GM21381 (cell line): ENCODE measurements around the gene FAM107B.

Source experiments
- ATAC-seq: cut with Tn5 transposase; IDR thresholded peaks from one replicate; pipeline ENCODE4 v1.9.1; 2021; ENCODE audit warnings: mild to moderate bottlenecking, moderate library complexity; ENCODE audit not compliant: unreplicated experiment

The FAM107B gene

DNA sequence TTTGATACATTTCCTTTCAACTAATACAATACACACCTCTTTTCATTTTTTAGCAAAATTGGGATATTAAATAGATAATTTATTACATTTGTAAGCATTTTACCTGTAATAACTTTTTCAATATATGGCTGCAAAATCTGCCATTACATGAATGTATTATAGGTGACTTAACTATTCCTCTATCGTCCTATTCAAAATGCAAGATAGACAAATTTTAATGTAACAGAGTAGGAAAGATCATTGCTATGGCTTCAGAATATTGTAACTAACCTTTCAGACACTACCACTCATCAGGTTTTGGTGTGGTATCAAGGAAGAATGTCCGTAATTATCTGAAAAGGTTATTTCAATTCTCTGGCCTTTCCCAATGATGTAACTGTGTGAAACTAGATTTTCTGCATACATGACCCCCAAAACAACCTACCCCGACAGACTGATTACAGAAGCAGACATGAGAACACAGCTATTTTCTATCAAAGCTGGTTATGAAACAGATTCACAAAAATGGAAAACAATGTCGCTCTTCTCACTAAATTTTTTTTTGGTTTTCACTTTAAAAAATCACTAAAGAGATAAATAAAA, 211.2 kb downstream of the FAM107B start:
- no peak for ATAC-seq

DNA sequence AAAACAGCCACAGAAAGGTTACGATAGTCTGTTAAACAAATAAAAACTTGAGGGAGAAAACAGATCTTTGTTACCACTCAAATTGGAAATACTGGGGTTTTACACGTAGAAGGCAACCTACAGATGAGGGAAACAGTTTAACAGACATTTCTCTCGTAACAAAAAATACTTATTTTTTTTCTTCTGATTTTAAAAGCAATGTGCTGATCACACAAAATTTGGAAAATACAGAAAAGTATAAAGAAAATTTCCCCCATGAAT, 211.7 kb downstream of the FAM107B start:
- no peak for ATAC-seq

DNA sequence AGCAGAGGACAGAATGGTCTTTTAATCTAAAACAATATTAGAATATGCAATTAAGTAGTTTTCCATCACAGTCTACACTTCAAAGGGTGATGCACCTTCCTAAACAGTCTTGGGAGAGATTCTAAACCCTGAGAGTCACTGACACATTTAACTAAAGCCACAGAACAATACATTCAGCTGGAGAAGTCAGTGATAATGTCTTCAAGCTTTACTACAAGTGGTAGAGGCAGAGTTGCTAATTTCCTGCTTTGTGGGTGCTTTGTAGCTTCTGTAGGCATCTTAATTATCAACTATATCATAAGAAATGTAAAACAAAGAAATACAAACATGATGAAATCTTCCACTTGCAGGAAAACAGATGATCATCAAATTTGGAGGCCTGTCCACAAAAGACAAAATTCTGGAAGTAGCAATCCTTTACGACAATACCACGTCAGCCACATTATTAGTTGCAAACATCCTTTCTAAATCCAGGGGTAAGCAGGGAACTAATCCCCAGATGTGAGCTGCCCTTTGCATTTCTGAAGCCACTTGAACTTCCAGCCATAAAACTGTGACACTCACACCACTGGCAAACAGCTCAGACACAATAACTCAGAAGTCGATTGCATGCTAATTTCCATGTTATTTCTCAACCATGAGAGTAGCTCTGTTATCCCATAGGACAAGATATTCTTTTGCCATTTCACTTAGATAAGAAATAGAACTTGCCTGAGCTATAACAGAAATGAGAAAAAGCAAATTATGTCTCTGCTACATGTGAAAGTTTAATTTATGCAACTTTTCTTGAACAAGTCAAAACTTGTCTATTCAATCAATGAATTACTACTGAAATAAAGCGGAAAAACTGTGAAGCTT, 212.2 kb downstream of the FAM107B start:
- ATAC-seq, result no peak

DNA sequence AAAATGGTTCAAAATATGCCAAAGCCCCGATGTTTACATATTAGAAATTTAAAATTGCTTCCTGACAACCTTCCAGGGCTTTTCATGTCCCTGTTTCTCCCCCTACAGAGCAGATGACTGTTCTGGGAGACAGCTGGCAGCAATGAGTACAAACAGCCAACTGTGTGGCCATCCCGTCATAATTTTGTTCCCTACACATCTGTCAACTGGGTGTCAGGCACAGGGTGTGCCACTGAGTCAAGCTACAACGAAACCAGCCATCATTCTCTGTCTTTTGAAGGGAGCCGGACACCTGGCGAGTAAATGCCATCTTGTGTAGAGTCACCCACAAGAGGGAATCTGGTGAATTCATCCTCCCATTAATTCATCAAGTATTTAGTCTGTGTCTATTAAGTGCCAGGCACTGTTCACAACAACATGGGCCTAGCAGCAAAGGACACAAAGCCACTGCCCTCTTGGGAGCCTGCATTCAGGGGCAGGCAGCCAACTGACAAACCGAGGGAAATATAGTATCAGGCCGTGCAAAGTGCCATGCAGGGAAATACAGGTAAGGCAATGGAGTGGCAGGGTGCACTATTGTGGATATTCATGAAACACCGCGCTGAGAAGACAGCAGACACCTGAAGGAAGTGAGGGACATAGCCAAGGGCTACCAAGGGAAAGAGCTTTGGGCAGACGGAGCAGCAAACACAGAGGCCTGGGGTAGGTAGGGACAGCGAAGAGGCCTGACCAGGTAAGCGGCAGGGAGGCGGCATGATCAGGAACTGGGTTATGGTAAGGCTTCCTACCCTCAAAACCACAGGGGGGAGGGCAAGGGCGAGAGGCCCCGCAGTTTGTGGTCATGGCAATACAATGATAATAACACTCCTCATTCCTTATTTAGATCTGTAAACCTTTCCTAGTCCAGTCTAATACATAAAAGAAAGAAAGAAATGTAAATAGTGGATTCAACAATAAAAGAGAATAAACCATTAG, 213.6 kb downstream of the FAM107B start:
- ATAC-seq, result no peak

DNA sequence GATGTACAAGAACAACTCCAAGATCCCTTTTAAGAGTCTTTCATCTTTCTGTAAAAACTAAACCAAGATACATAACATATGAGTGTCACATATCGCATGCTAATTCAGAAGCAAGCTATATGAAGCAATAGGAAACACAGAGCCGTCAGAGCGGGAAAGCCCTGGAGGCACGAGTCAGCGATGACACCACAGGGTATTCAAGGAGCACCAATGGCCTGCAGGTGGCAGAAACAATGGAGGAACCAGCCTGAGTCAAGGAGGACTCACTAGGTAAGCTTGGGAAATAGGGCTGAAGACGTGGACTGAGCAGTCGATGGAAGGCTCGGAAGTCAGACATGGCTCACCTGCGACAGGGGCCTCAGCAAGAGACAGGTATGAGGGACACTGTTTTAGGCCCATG, 214.4 kb downstream of the FAM107B start:
- no peak for ATAC-seq

DNA sequence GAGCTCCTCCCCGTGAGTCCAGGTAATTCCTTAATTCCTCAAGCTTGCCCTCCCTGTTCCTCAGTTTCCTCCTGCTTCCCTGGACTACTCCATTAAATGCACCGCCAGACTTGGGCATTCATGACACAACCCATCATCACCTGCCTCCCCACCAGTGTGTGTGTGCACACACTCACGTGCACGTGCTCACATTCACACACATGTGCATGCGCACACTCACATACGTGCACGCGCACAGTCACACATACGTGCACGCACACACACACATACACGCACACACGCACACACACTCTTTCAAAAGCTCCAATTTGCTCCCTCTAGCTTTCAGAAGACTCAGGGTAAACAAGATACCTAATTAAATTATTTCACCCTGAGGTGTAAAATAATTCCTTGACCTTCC, 216.7 kb downstream of the FAM107B start:
- no peak for ATAC-seq

DNA sequence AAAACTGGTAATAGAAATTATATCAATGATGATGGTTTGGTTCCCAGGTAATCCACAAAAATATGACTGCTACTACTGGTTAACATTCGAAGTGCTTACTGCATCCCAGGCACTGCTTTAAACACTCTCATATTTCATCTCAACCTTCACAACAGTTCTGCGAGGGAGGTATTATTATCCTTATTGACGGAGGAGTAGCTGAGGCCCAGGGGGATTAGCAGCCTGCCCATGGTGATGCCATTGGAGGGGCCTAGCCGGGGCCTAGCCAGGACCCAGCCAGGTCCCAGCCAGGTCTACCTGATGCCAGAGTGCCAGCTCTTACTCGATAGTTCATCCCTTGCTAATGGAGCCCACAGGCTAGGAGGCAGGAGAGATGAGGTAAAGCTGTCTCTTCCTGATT, 217.1 kb downstream of the FAM107B start:
- ATAC-seq, result no peak

GRCh38 chr10:14556285-14556956, 218.3 kb downstream of the FAM107B start:
- peak; percentile 60 for ATAC-seq

GRCh38 chr10:14555807-14556206, 218.9 kb downstream of the FAM107B start:
- no peak for ATAC-seq

DNA sequence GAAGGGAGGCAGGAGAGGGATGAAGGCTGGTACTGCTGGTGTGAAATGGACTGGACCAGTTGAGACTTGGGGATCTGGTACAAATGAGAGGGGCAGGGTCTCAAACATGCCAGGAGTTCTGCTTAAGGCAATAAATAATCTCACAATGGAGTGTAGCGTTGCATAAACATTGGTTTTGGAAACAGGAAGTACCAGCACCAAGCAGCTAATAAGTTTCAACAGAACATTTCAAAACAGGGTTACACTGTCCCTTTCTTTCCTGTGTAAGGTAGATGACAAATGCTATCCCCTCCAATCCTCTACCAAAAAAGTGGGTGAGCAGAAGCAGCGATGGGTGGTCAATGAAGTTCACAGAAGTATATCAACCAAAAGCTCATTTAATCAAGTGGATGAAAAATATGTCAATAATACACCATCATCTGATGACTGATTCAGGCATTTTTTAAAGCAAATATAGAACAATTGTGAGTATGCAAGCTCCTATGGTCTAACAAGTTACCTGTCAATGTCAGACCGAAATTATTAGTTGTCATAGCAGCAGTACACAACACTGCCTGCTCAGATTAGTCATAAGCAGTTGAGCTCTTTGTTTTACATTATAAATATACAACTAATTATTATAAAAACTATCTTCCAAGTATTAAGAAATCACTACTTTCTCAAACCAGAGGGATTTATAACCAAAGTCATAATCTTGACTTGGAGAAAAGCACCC, 220.0 kb downstream of the FAM107B start:
- peak; percentile 44 for ATAC-seq

GRCh38 chr10:14554091-14554490, 220.6 kb downstream of the FAM107B start:
- no peak for ATAC-seq

GRCh38 chr10:14553448-14553847, 221.2 kb downstream of the FAM107B start:
- ATAC-seq, result no peak

DNA sequence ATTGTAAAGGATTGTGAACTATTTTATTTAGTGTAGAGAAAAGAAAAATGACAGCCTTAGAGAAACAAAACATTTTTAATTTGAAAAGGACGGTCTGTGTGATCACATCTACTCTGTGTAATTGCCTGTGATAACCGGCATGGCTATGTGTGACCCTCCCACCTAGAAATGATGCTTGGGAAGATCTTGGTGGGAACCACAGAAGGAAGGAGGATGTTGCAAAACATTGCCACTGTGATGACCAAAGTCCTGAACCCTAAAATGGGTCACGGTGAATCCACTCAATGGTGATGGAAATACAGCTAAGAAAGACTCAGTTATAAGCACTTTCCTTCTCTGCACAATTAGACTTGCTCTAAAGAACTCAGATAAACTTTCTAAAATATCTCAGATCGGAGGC, 222.7 kb downstream of the FAM107B start:
- ATAC-seq, result no peak

DNA sequence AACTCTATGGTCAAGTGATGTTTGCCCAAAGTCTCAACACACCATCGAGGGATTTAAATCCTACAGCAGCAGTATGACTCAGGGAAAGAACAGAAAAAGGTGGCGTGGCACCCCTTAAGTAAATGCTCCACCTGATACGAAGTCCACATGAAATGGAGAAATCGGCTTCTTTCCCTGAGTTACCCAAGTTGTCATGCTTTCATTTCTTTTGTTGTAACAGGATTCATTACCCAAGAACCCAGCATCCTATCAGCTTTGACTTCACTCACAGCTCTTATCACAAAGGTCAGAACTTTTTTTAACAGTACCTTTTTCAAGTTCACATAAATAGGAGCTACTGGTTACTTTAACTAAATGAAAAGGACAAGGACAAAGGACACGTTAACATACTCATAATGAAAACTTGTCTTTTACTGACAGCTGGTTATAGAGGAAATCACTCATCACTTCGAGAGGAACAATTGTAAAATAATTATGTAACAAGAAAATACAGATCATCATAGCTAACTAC, 224.2 kb downstream of the FAM107B start:
- ATAC-seq, result no peak

DNA sequence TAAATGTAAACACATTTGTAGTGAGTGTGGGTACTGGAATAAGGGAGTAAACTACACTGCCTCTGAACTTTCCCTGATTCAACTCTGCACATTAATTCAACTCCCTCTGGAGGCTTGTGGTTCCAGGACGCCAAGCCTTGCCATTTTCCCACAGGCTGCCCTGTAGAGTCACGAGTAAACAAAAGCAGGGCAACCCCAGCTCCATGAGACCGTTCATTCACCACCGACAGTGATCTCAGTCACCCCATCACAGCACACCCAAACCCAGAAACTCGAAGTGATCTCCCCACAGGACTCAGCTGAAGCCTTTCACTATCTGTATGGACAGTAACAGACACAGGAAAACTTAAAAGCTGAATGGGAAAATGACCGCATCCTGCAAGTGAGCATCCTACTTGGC, 225.2 kb downstream of the FAM107B start:
- ATAC-seq, result no peak

GRCh38 chr10:14548970-14549369, 225.7 kb downstream of the FAM107B start:
- ATAC-seq, result no peak

- ATAC-seq, result no peak
These were observed 226.2 kb downstream of the FAM107B start for GRCh38 chr10:14548474-14548873.

DNA sequence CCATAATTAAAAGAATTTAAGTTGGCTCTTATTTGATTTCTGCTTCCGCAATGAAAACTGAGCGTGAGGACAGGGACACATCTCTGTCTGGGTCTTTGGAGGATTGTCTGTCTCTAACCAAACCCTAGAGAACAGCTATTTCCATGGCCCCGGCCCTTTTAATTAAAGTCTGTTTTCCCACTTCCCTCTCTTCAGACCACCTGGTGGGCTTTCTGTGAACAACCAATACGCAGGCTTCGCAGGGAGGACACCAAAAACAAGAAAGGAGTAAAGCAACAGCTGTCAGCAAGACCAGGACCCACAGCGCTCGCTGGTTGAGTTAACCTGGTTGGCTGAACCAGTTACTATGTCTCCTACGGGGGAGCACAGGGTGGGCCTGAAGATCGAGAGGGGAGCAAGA, 226.9 kb downstream of the FAM107B start:
- no peak for ATAC-seq

DNA sequence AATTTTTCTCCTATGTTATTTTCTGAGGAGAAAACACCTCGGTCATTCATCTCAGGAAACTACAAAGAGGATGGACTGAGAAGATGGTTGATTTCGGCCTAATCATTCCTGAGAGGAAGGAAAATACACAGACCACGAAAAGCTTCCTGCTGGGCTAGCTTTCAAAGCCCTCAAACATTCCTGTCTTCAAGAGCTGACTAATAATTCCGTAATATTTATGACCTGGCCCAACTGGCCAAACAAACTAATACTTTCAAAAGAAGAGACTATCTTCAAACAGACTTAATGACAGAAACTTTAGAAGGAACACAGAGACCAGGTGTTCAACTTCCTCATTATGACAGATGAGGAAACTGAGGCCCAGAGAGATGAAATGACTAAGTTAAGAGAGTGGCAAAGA, 228.9 kb downstream of the FAM107B start:
- ATAC-seq, result no peak

- no peak for ATAC-seq
These were observed 230.8 kb downstream of the FAM107B start for GRCh38 chr10:14543904-14544210.
